Measurements from ENCODE around the gene FLNB.

FLNB gene

DNA sequence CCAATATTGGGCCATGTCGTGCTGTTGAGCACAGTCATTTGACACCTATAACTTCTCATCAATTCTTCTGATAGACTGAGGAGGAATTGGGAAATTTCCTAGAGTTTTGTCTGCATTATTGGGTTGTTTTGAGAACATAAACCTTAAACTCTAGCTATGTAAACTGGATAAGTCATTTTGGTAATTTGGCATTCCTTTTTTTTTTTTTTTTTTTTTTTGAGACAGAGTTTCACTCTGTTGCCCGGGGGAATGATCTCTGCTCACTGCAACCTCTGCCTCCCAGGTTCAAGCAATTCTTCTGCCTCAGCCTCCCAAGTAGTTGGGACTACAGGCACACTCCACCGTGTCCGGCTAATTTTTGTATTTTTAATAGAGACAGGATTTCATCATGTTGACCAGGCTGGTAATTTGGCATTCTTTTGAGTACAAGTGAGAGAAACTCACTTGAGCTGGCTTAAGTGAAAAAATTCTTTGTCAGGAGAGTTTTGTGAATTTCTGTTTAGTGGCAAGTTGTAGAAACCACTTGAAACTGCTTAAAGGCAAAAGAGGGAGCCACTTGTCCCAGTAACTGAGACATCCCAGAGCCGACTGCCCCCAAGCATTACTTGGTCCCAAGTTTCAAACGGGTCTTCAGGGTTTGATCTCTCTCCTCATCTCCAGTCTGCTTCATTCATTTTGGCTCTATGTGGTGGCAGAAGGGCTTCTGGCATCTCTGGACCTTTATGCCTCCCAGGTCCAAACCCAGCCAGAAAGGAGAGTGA is 34.9 kb downstream of the FLNB start:
- TF ChIP-seq, protein P1, sequence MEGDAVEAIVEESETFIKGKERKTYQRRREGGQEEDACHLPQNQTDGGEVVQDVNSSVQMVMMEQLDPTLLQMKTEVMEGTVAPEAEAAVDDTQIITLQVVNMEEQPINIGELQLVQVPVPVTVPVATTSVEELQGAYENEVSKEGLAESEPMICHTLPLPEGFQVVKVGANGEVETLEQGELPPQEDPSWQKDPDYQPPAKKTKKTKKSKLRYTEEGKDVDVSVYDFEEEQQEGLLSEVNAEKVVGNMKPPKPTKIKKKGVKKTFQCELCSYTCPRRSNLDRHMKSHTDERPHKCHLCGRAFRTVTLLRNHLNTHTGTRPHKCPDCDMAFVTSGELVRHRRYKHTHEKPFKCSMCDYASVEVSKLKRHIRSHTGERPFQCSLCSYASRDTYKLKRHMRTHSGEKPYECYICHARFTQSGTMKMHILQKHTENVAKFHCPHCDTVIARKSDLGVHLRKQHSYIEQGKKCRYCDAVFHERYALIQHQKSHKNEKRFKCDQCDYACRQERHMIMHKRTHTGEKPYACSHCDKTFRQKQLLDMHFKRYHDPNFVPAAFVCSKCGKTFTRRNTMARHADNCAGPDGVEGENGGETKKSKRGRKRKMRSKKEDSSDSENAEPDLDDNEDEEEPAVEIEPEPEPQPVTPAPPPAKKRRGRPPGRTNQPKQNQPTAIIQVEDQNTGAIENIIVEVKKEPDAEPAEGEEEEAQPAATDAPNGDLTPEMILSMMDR (IDR thresholded peaks at IDR 0.05; ENCODE audit: low read depth, low read length, missing control alignments): no peak
- Histone ChIP-seq H3K27me3 (replicated peaks) (no peaks in the 10 kb centered on the region), H3K4me3 (ENCODE audit: low read depth, low read length) (no peak overlapping the region), H3K27ac (no peak overlapping the region), H3K36me3 (replicated peaks) (no peaks in the 10 kb centered on the region)
- no peak for DNase-seq
- in situ Hi-C loops (cut with HindIII; ENCODE audit: low pct_ligation_motif_present, low sequenced_read_pairs): no loop called here

DNA sequence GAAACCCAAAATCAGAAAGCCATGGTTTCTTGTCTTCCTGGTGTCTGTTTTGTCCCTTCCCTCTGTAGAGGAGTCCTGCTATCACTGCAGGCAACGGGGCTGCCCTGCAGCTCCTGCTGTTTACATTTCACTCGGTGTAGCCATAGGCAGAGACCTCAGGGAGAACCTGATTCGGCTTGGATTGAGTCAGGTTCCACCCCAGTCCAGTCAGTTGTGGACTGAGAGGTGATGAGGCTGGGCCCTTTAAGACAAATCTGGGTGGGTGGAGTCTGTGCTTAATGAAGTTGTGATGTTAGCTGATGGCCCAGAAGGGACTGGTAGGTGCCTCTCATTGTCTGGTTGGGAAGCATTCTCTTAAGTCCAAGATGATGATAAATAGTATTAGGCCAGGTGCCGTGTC is 35.7 kb downstream of the FLNB start:
- Histone ChIP-seq H3K4me3 (ENCODE audit: low read depth, low read length) (no peak overlapping the region), H3K36me3 (replicated peaks) (no peaks in the 10 kb centered on the region), H3K27me3 (replicated peaks) (no peaks in the 10 kb centered on the region), H3K27ac (peak overlapping the region; percentile 5)
- DNase-seq: no peak
- in situ Hi-C loops (cut with HindIII; ENCODE audit: low pct_ligation_motif_present, low sequenced_read_pairs): no loop called here
- TF ChIP-seq, protein P1 (IDR thresholded peaks at IDR 0.05; ENCODE audit: low read depth, low read length, missing control alignments): no peak

DNA sequence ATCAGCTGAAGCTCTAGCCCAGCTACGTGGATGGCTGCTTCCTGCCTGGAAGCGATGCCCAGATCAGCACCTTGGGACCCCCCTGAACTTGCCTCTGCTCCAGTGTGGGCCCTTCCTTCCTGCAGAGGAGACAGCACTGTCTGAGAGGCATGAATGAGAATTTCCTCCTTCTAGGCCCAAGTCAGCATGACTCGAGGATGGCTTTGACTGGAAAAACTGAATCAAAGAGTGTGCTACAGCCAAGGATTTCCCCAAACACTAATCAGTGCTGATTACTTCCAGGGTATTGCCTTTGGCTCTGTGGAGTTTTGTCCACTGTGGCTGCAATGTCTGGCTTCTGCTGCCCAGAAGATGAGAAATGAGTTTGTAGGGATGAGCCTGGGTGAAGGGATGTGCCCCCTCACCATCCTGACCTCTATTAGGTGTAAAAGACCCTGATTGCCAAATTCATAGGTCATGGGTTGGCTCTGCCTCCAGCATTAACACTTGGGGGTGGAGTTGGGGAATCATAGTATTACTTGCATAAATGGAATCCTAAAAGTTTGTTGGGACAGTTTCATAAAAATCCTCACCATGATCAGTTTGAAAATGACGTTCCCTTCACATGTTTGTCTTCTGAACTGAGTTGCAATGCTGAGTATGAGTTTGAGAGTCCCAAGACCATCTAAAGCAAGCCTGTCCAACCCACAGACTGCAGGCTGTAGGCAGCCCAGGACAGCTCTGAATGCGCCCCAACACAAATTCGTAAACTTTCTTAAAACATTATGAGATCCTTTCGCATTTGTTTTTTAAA is 36.7 kb downstream of the FLNB start:
- H3K27ac ChIP-seq: peak overlapping the region; percentile 4
- H3K27me3 ChIP-seq (replicated peaks): no peaks in the 10 kb centered on the region
- TF ChIP-seq, protein P1 (IDR thresholded peaks at IDR 0.05; ENCODE audit: low read depth, low read length, missing control alignments): no peak
- in situ Hi-C loops (cut with HindIII; ENCODE audit: low pct_ligation_motif_present, low sequenced_read_pairs): no loop called here
- H3K36me3 ChIP-seq (replicated peaks): no peaks in the 10 kb centered on the region
- H3K4me3 ChIP-seq (ENCODE audit: low read depth, low read length): no peak overlapping the region
- DNase-seq: no peak

DNA sequence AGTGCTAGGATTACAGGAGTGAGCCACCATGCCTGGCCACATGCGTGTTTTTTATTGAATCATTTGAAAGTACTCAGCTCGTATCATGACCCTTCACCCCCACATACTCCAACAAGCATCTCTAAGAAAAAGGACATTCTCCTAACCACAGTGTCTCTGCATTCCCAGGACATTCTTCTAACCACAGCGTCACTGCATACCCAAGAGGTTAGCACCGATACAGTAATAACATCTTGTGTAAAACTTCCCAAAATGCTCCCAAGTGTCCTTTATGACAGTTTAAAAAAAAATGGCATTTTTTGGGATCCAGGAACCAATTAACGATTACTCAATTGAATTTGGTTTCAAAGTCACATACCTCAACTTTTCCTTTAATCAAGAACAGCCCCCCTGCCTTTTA is 39.6 kb downstream of the FLNB start:
- no peaks in the 10 kb centered on the region for H3K27me3 ChIP-seq (replicated peaks)
- H3K36me3 ChIP-seq (replicated peaks): no peaks in the 10 kb centered on the region
- TF ChIP-seq, protein P1 (IDR thresholded peaks at IDR 0.05; ENCODE audit: low read depth, low read length, missing control alignments): peak; percentile 0
- peak; percentile 96 for DNase-seq
- in situ Hi-C loops (cut with HindIII; ENCODE audit: low pct_ligation_motif_present, low sequenced_read_pairs): no loop called here
- H3K4me3 ChIP-seq (ENCODE audit: low read depth, low read length): no peak overlapping the region
- peak overlapping the region; percentile 92 for H3K27ac ChIP-seq

DNA sequence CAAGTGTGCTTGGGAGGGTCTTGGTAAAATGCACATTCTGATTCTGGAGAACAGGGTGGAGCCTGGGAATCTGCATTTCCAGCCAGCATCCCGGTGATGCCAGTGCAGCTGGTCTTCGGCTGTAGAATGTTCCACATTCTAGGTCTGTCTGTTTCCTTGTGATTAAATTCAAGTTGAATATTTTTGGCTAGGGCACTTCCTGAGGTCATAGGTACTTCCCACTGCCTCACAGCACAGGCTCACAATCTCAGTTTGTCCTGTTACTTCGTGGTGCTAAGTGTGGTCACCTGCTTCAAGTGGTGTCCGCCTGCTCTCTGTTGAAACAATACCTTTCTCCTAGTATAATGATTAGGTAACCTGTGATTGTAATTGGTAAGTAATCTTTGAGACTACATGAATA is 40.1 kb downstream of the FLNB start:
- DNase-seq: peak; percentile 52
- no peak overlapping the region for H3K4me3 ChIP-seq (ENCODE audit: low read depth, low read length)
- no peaks in the 10 kb centered on the region for H3K36me3 ChIP-seq (replicated peaks)
- in situ Hi-C loops (cut with HindIII; ENCODE audit: low pct_ligation_motif_present, low sequenced_read_pairs): no loop called here
- TF ChIP-seq, protein P1 (IDR thresholded peaks at IDR 0.05; ENCODE audit: low read depth, low read length, missing control alignments): no peak
- H3K27ac ChIP-seq: peak overlapping the region; percentile 92
- no peaks in the 10 kb centered on the region for H3K27me3 ChIP-seq (replicated peaks)
